Measurements from ENCODE around the gene RNF224. TPM values are rescaled to one million over a fixed set of nuclear protein-coding genes. Genes with fewer than 3 reads are reported as not detected.
A peak's percentile ranks its signal among the peaks of the same experiment; 100 is the strongest.

RNF224 gene
- not detected for total RNA-seq

GRCh38 chr9:137227054-137227852 lies at the start of gene RNF224:
Gene RNF224 (plus strand): TSS chr9:137227502. CDS start chr9:137228336, 834 bp downstream.
- no peak for DNase-seq

GRCh38 chr9:137178201-137178938 lies 48.9 kb upstream of the RNF224 start:
- no peak for DNase-seq

- no peak for DNase-seq
Measured at GRCh38 chr9:137178939-137179630, 48.2 kb upstream of the RNF224 start.

GRCh38 chr9:137179761-137180160 lies 47.5 kb upstream of the RNF224 start:
- no peak for DNase-seq

- DNase-seq, result no peak
Measured at GRCh38 chr9:137180491-137180890, 46.8 kb upstream of the RNF224 start.

GRCh38 chr9:137181680-137182079 lies 45.6 kb upstream of the RNF224 start:
- no peak for DNase-seq

GRCh38 chr9:137182836-137183235 lies 44.5 kb upstream of the RNF224 start:
- DNase-seq, result no peak

- no peak for DNase-seq
Measured at GRCh38 chr9:137183980-137184595, 43.2 kb upstream of the RNF224 start.

- no peak for DNase-seq
Measured at GRCh38 chr9:137184881-137185660, 42.2 kb upstream of the RNF224 start.

- no peak for DNase-seq
Measured at GRCh38 chr9:137185921-137186320, 41.4 kb upstream of the RNF224 start.

GRCh38 chr9:137186385-137186784 lies 40.9 kb upstream of the RNF224 start:
- no peak for DNase-seq

- DNase-seq, result no peak
Measured at GRCh38 chr9:137187386-137187785, 39.9 kb upstream of the RNF224 start.

- DNase-seq, result no peak
Measured at GRCh38 chr9:137188086-137188489, 39.2 kb upstream of the RNF224 start.

- DNase-seq, result peak; percentile 89
Measured at GRCh38 chr9:137188490-137189296, 38.6 kb upstream of the RNF224 start, which contains the start of the genes ANAPC2 and SSNA1. Gene ANAPC2 (minus strand): TSS chr9:137188560. CDS start chr9:137188532, 28 bp downstream. Gene SSNA1 (plus strand): TSS chr9:137188676. CDS start chr9:137188727, 51 bp downstream.

GRCh38 chr9:137189297-137190295 lies 37.7 kb upstream of the RNF224 start:
- no peak for DNase-seq

- DNase-seq, result no peak
Measured at GRCh38 chr9:137190315-137190856, 36.9 kb upstream of the RNF224 start.

GRCh38 chr9:137191245-137191644 lies 36.1 kb upstream of the RNF224 start:
- no peak for DNase-seq

GRCh38 chr9:137191691-137192447 lies 35.4 kb upstream of the RNF224 start:
- peak; percentile 65 for DNase-seq

Measured in occipital lobe (tissue), 2 donors.